Muscle layer of colon (tissue), 2 donors: ENCODE data around the gene ZSCAN26.

Source experiments
- H3K27ac ChIP-seq: one replicate; pipeline ENCODE4 v1.7.0; 2013; ENCODE audit warnings: low read depth, mild to moderate bottlenecking, low read length, moderate library complexity
- H3K27me3 ChIP-seq, 2 donors: one replicate each; pipeline ENCODE4 v1.7.0; 2013; ENCODE audit warnings: low read length in 2 of 2, mild to moderate bottlenecking in 2 of 2; ENCODE audit not compliant: insufficient read depth in 2 of 2, control insufficient read depth in 1 of 2
- H3K36me3 ChIP-seq: one replicate; pipeline ENCODE4 v1.7.0; 2013; ENCODE audit warnings: mild to moderate bottlenecking, low read length; ENCODE audit not compliant: insufficient read depth
- H3K4me1 ChIP-seq: one replicate; pipeline ENCODE4 v1.7.0; 2013; ENCODE audit warnings: mild to moderate bottlenecking, low read length; ENCODE audit not compliant: insufficient read depth
- H3K4me3 ChIP-seq, 2 donors: one replicate each; pipeline ENCODE4 v1.7.0; 2013; ENCODE audit warnings: low read length in 2 of 2, low read depth in 1 of 2, mild to moderate bottlenecking in 1 of 2, moderate library complexity in 1 of 2
- H3K9ac ChIP-seq: one replicate; pipeline ENCODE4 v1.7.0; 2013; ENCODE audit warnings: low read length
- H3K9me3 ChIP-seq: one replicate; pipeline ENCODE4 v1.7.0; 2013; ENCODE audit warnings: mild to moderate bottlenecking, low read length
- donor health status: abdominal sarcoma.
- donor health status: Adenocarcinoma of cecum.

ZSCAN26 gene

GRCh38 chr6:28266962-28267694 is at the start of gene ZSCAN26:
Gene ZSCAN26, plus strand, starts transcription at chr6:28267143. Its CDS starts 4,777 bp downstream, at chr6:28271920.
- Histone ChIP-seq H3K27me3 (no peaks in the 10 kb centered on the region), H3K4me3 (peak within 1 kb of the TSS; percentile 92 to 93), H3K9ac (peak within 1 kb of the TSS; percentile 95), H3K9me3 (no peaks in the 10 kb centered on the region), H3K4me1 (peaks cover 16% of the 10 kb centered on the region), H3K36me3 (peaks cover 5% of the 10 kb centered on the region), H3K27ac (peak within 1 kb of the TSS; percentile 96)

- H3K27ac ChIP-seq: no peak overlapping the region
- H3K9me3 ChIP-seq: peaks cover 4% of the 10 kb centered on the region
- H3K9ac ChIP-seq: no peak overlapping the region
- peak overlapping the region in 1 of 2 donors; percentile 55 for H3K4me3 ChIP-seq
- no peaks in the 10 kb centered on the region for H3K36me3 ChIP-seq
- peaks cover 5% of the 10 kb centered on the region for H3K4me1 ChIP-seq
- H3K27me3 ChIP-seq: peaks cover 10 to 21% of the 10 kb centered on the region in 2 donors
Measured at GRCh38 chr6:28217890-28218289, 49.1 kb upstream of the ZSCAN26 start.

GRCh38 chr6:28218312-28219248 is 48.4 kb upstream of the ZSCAN26 start:
- Histone ChIP-seq H3K4me1 (peaks cover 5% of the 10 kb centered on the region), H3K27ac (peak overlapping the region; percentile 22), H3K4me3 (peak overlapping the region; percentile 55 to 64), H3K27me3 (peaks cover 10 to 14% of the 10 kb centered on the region in 2 donors), H3K36me3 (no peaks in the 10 kb centered on the region), H3K9me3 (peaks cover 4% of the 10 kb centered on the region), H3K9ac (no peak overlapping the region)

GRCh38 chr6:28220257-28221133 is 46.4 kb upstream of the ZSCAN26 start:
- H3K36me3 ChIP-seq: no peaks in the 10 kb centered on the region
- no peak overlapping the region for H3K4me3 ChIP-seq
- H3K4me1 ChIP-seq: peaks cover 10% of the 10 kb centered on the region
- no peak overlapping the region for H3K27ac ChIP-seq
- no peaks in the 10 kb centered on the region for H3K9me3 ChIP-seq
- H3K9ac ChIP-seq: no peak overlapping the region
- H3K27me3 ChIP-seq: peaks cover 2 to 11% of the 10 kb centered on the region in 2 donors

- Histone ChIP-seq H3K9ac (peak overlapping the region; percentile 65), H3K27ac (peak overlapping the region; percentile 78), H3K9me3 (no peaks in the 10 kb centered on the region), H3K27me3 (peaks cover 0 to 4% of the 10 kb centered on the region in 2 donors), H3K4me1 (peaks cover 21% of the 10 kb centered on the region), H3K4me3 (peak overlapping the region; percentile 82 to 95), H3K36me3 (peaks cover 23% of the 10 kb centered on the region)
Measured at GRCh38 chr6:28224131-28225055, 42.5 kb upstream of the ZSCAN26 start.

- Histone ChIP-seq H3K36me3 (peaks cover 28% of the 10 kb centered on the region), H3K4me1 (peaks cover 21% of the 10 kb centered on the region), H3K9me3 (no peaks in the 10 kb centered on the region), H3K9ac (peak within 1 kb of the TSS; percentile 65), H3K27me3 (no peaks in the 10 kb centered on the region), H3K4me3 (peak within 1 kb of the TSS; percentile 82 to 95), H3K27ac (peak within 1 kb of the TSS; percentile 78)
Measured at GRCh38 chr6:28225056-28225834, 41.7 kb upstream of the ZSCAN26 start, which contains the start of gene ZSCAN9. Gene ZSCAN9, plus strand, starts transcription at chr6:28225275. Its CDS starts 1,810 bp downstream, at chr6:28227085.

GRCh38 chr6:28226460-28226859 is 40.5 kb upstream of the ZSCAN26 start:
- peaks cover 21% of the 10 kb centered on the region for H3K4me1 ChIP-seq
- no peaks in the 10 kb centered on the region for H3K9me3 ChIP-seq
- H3K9ac ChIP-seq: no peak overlapping the region
- H3K4me3 ChIP-seq: no peak overlapping the region
- H3K27me3 ChIP-seq: no peaks in the 10 kb centered on the region
- peaks cover 38% of the 10 kb centered on the region for H3K36me3 ChIP-seq
- H3K27ac ChIP-seq: no peak overlapping the region

- H3K27ac ChIP-seq: no peak overlapping the region
- H3K36me3 ChIP-seq: peaks cover 47% of the 10 kb centered on the region
Measured at GRCh38 chr6:28232785-28233184, 34.2 kb upstream of the ZSCAN26 start.

GRCh38 chr6:28235912-28236452 is 31.0 kb upstream of the ZSCAN26 start:
- Histone ChIP-seq H3K9me3 (no peaks in the 10 kb centered on the region), H3K36me3 (peaks cover 19% of the 10 kb centered on the region), H3K27ac (no peak overlapping the region), H3K4me3 (no peak overlapping the region), H3K27me3 (no peaks in the 10 kb centered on the region), H3K9ac (no peak overlapping the region), H3K4me1 (no peaks in the 10 kb centered on the region)

More at GRCh38 chr6:28232785-28233184, 34.2 kb upstream of the ZSCAN26 start:
- H3K4me1 ChIP-seq: no peaks in the 10 kb centered on the region
- H3K4me3 ChIP-seq: no peak overlapping the region
- no peaks in the 10 kb centered on the region for H3K9me3 ChIP-seq
- H3K9ac ChIP-seq: no peak overlapping the region
- no peaks in the 10 kb centered on the region for H3K27me3 ChIP-seq
